ENCODE results near the gene SCRN2.

DNA sequence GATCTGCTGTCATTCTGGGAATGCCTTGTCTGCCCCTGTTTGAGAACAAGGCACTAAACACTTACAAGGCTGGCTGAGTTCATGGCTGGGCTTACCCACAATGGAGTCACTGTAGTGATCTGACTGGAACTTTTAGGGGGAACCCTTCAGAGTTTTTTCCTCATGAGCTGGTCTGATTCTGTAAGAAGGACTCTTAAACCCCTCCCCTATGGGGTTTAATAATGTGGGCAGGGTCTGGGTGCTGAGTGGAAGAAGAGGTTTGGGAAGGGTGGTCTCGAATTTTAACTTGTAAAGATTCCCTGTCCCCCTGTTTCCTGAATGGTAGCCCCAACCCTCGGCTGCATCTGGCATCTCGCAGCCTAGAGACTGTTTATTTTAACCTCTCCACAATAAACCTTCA, 50.0 kb downstream of the SCRN2 start:
- TF ChIP-seq, protein P1, sequence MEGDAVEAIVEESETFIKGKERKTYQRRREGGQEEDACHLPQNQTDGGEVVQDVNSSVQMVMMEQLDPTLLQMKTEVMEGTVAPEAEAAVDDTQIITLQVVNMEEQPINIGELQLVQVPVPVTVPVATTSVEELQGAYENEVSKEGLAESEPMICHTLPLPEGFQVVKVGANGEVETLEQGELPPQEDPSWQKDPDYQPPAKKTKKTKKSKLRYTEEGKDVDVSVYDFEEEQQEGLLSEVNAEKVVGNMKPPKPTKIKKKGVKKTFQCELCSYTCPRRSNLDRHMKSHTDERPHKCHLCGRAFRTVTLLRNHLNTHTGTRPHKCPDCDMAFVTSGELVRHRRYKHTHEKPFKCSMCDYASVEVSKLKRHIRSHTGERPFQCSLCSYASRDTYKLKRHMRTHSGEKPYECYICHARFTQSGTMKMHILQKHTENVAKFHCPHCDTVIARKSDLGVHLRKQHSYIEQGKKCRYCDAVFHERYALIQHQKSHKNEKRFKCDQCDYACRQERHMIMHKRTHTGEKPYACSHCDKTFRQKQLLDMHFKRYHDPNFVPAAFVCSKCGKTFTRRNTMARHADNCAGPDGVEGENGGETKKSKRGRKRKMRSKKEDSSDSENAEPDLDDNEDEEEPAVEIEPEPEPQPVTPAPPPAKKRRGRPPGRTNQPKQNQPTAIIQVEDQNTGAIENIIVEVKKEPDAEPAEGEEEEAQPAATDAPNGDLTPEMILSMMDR (IDR thresholded peaks at IDR 0.05) = no peak
- no peak for TF ChIP-seq POLR2A (IDR thresholded peaks at IDR 0.05)
